ENCODE data around the gene PDLIM3. TPM values are rescaled to one million over a fixed set of nuclear protein-coding genes. Genes with fewer than 3 reads are reported as not detected.

PDLIM3 gene
- total and polyA plus RNA-seq, 2 of the 4 experiments (the other 2 are of a cell fraction), result 6.4 to 11.7 TPM

DNA sequence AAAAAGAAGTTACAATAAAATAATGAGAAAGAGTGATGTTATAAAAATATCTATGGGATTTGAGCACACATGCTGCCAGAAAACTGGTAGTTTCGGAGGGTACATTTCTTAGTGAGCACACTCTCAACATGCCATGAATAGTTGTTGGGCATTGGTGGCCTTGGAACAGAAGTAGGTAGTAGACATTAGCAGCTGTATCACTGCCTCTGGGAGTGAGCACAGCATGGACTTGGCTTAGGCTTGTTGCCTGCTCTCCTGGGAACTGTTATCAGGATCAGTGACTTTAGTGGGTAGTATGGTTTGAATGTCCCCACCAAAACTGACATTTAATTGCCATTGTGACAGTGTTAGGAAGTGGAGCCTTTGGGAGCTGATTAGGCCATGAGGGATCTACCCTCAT, 13.3 kb upstream of the PDLIM3 start:
- Histone ChIP-seq H3K9me1 (ENCODE audit: insufficient read depth, low read length) (no peaks in the 10 kb centered on the region), H2BK20ac (ENCODE audit: low read depth, low read length) (no peak overlapping the region), H3K79me1 (ENCODE audit: low read depth in 1 of 2, low read length in 2 of 2) (no peaks in the 10 kb centered on the region), H3K4ac (ENCODE audit: low read depth, low read length) (no peak overlapping the region), H3K9me3 (ENCODE audit: control insufficient read depth, insufficient read depth, low read length) (no peaks in the 10 kb centered on the region), H2AK9ac (replicated peaks; ENCODE audit: low read depth, low read length, poor library complexity) (no peak overlapping the region), H2BK120ac (ENCODE audit: low read depth, low read length) (no peak overlapping the region), H4K5ac (ENCODE audit: low read depth, low read length) (no peak overlapping the region), H2BK15ac (ENCODE audit: low read depth, low read length) (no peak overlapping the region), H3K4me3 (ENCODE audit: insufficient read depth, low read depth, low read length) (no peak overlapping the region), H2AFZ (replicated peaks; ENCODE audit: low read length, poor library complexity) (no peak overlapping the region), H4K91ac (ENCODE audit: insufficient read depth, low read depth, low read length) (no peak overlapping the region), H3K56ac (ENCODE audit: extremely low read depth, insufficient read depth, low read length) (no peak overlapping the region), H2AK5ac (ENCODE audit: low read depth, low read length) (no peak overlapping the region), H3K36me3 (ENCODE audit: control insufficient read depth, insufficient read depth, low read length) (no peaks in the 10 kb centered on the region), H3K4me2 (ENCODE audit: low read depth, low read length) (no peak overlapping the region), H3K23ac (ENCODE audit: low read depth, low read length) (no peak overlapping the region), H4K20me1 (ENCODE audit: insufficient read depth, low read length) (no peaks in the 10 kb centered on the region), H4K8ac (ENCODE audit: low read depth in 2 of 2, low read length in 2 of 2) (no peak overlapping the region), H3K27me3 (ENCODE audit: control insufficient read depth, insufficient read depth, low read length) (peaks cover 7% of the 10 kb centered on the region), H3K4me1 (ENCODE audit: control insufficient read depth, insufficient read depth, low read length) (no peaks in the 10 kb centered on the region), H3K14ac (replicated peaks; ENCODE audit: low read depth, low read length) (no peak overlapping the region), H3K18ac (ENCODE audit: low read depth, low read length) (no peak overlapping the region), H2BK5ac (ENCODE audit: low read depth, low read length, poor library complexity, severe bottlenecking) (no peak overlapping the region), H3K9ac (ENCODE audit: low read depth, low read length) (no peak overlapping the region), H3K27ac (ENCODE audit: insufficient read depth, low read length) (no peak overlapping the region)
- dilution Hi-C loops (cut with HindIII; ENCODE audit: low sequenced_read_pairs, unreplicated experiment), result no loop called here
- no CpG with 5 or more reads among the region's 1 CpG for WGBS, 2 experiments (ENCODE audit: extremely low coverage in 2 of 2, insufficient read length in 1 of 2)
- no peak for TF ChIP-seq POLR2A (IDR thresholded peaks at IDR 0.05; ENCODE audit: low read depth, low read length)
- TF ChIP-seq NFE2L2 (IDR thresholded peaks at IDR 0.05; ENCODE audit: low read depth, low read length), result no peak
- TF ChIP-seq SMC3 (IDR thresholded peaks at IDR 0.05; ENCODE audit: low read depth, low read length), result no peak
- TF ChIP-seq, protein P1, sequence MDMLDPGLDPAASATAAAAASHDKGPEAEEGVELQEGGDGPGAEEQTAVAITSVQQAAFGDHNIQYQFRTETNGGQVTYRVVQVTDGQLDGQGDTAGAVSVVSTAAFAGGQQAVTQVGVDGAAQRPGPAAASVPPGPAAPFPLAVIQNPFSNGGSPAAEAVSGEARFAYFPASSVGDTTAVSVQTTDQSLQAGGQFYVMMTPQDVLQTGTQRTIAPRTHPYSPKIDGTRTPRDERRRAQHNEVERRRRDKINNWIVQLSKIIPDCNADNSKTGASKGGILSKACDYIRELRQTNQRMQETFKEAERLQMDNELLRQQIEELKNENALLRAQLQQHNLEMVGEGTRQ (IDR thresholded peaks at IDR 0.05; ENCODE audit: low read depth, low read length), result no peak
- TF ChIP-seq FOS (IDR thresholded peaks at IDR 0.05; ENCODE audit: low read depth, low read length), result no peak
- TF ChIP-seq MAFK (IDR thresholded peaks at IDR 0.05; ENCODE audit: low read depth, low read length), result no peak
- no peak for TF ChIP-seq BHLHE40 (IDR thresholded peaks at IDR 0.05; ENCODE audit: low read depth, low read length)
- no peak for TF ChIP-seq RCOR1 (IDR thresholded peaks at IDR 0.05; ENCODE audit: insufficient replicate concordance, low read length)
- TF ChIP-seq MAZ (IDR thresholded peaks at IDR 0.05; ENCODE audit: borderline replicate concordance, low read depth, low read length), result no peak
- ATAC-seq (ENCODE audit: low read depth), result no peak
- DNase-seq, result no peak
- in situ Hi-C loops (cut with MboI; ENCODE audit: low sequenced_read_pairs), result no loop called here
- intact Hi-C loops (cut with micrococcal nuclease), result no loop called here
- POLR2A ChIA-PET (ENCODE audit: unreplicated experiment), result no interaction called here
- CTCF ChIA-PET, result no interaction called here
- no TSS peak for BruUV-seq (replicated peaks)

Measured in IMR-90 (cell line).